ENCODE measurements around the gene SOX12. TPM values are rescaled to one million over a fixed set of nuclear protein-coding genes. Genes with fewer than 3 reads are reported as not detected.
"Not testable (repeated sequence)": the region's sequence is repeated elsewhere in the genome, so short reads cannot be mapped to it uniquely, and the experiment has no call there.

Gene SOX12
- total RNA-seq, 1 donor from 2014 or later: 18.3 TPM

DNA sequence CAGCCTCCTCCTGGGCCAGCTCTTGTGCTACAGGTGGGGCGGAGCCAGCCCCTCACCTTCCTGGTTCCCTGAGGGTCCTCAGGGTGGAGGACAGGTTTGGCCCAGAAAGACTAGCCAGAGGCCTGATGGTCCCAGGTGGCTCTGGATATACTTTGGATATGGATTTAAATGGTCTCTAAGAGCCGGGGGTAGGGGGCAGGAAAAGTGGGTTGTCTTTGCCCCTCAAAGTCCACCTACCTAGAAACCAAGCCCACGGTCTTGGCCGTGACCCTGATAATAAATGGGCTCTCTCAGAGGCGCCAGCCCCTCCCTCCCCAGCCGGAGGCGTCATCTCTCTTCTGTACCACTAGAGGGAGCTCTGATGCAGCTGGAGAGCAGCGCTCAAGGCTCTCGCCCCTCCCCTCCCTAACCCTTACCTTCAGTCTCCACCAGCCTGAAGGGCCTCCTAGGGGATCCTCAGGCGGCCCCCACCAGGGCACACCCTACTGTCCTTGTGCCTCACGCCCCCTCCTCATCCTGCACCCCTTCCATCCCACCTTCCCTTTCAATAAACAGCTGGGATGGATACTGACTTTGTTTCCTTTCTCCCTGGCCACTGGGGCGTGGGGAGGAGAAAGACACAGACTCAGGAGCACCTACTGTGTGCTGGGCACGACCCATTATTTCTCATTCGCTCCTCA, 29.1 kb downstream of the SOX12 start:
- ATAC-seq (peak; percentile 94), DNase-seq (peak; percentile 74)
- intact Hi-C loops (cut with micrococcal nuclease): loop anchor here (5.0 kb wide), 1 partner anchor 123 kb away; no protein-coding TSS in a partner anchor

DNA sequence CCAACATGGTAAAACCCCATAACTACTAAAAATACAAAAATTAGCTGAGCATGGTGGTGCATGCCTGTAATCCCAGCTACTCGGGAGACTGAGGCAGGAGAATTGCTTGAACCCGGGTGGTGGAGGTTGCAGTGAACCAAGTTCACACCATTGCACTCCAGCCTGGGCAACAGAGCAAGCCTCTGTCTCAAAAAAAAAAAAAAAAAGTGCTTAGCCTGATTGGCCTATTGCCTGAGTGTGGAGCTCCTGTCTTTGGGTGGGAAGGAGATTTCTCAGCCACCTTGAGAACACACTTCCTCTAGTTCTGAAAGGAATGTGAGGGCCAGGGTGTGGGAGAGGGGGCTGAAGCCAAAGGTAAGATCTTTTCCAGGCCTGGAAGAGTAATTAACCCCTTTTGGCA, 30.8 kb downstream of the SOX12 start:
- intact Hi-C loops (cut with micrococcal nuclease); DNase-seq: not testable (repeated sequence)

DNA sequence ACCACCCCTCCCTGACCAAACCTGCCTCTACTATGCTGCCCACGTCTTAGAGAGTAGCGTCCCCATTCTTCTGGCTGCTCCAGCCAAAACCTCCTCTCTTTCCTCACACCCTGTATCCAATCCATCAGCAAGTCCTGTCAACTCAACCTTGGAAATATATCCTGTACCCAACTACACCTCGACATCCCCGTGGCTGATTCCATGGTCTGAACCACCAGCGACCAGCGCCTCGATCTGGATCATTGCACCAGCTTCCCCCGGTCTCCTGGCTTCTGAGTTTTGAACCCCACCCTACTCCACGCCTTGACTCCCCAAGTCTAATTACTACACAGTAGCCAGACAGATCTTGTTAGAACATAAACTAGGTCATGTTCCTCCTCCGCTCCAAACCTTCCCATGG, 31.4 kb downstream of the SOX12 start:
- intact Hi-C loops (cut with micrococcal nuclease): no loop called here
- no peak for DNase-seq
- ATAC-seq: no peak

More for the DNA sequence above, 30.8 kb downstream of the SOX12 start:
- ATAC-seq: not testable (repeated sequence)

DNA sequence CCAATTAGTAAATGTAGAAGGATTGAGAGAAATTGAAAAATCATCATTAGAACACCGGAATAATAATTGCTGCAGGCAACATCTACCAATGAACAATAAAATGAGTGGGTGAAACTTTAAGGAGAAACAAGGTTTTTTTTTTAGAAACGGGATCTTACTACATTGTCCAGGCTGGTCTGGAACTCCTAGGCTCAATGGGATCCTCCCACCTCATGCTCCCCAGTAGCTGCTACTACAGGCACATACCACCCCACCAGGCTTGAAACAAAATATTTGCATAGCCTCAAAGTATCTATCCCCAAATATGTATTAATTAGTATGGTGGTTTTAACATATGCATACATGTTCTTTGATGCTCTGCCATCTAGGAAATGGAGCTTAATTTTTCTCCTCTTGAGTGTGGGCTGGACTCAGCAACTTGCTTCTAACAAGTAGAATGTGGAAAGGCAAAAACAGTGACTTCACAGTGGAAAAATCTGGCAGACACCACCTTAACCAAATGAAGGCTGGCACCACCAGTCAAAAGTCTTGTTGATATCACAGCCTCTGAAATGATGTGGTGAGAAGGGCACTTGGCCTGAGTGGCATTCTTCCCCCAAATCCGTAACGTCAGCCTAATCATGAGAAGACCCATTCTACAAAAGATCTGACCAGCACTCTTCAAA, 33.7 kb downstream of the SOX12 start:
- ATAC-seq (no peak), DNase-seq (no peak)
- intact Hi-C loops (cut with micrococcal nuclease): no loop called here

DNA sequence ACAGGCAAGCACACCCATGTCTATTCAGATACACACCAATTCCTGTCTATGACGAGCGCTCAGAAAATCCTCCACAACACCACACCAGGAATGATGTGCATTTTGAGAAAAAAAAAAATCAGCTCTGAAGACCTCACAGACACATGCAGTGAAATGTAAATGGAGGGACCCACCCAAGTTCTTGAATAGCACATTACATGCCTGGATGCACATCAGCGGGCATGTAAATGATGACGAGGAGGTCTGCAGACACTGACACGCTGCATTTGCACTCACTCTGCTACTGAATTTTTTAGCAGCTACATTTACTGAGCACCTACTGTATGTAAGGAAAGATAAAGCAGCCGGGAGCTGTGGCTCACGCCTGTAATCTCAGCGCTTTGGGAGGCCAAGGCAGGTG, 36.2 kb downstream of the SOX12 start:
- no peak for ATAC-seq
- DNase-seq: no peak
- intact Hi-C loops (cut with micrococcal nuclease): no loop called here

DNA sequence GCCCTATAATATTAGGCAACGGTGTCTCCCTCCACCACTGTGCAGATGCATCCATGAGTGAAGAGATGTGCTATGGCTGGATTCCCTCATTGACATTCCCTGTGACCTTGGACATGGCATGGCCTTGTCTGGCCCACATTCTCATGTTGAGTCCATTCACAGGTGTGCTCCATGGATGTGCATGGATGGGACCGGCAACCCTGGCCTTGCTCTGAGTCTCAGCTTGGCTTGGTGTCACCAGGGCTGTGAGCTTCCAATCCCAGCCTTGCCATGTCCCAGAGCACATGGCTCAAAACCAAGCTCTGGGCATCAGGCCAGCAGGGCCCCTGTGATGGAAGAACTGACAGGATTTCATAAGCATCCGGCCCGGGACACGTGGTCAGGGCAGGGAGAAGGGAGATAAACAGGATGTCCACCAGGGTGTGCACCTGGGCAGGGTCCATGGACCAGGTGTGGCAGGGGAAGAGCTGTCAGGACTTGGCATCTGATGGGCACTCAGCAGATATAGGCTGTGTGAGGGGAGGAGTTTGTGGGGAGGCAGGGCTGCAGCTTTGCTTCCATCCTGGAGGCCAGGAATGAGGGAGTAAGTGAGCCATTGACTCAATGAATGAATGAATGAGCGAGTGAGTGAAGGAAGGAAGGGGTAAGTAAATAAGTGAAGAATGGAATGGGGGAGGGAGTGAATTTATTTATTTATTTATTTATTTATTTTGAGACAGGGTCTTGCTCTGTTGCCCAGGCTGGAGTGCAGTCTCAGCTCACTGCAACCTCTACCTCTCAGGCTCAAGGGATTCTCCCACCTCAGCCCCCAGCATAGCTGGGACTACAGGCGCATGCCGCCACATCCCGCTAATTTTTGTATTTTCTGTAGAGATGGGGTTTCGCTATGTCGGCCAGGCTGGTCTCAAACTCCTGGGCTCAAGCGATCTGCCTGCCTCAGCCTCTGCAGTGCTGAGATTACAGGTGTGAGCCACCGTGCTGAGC, 37.2 kb downstream of the SOX12 start:
- ATAC-seq: peak; percentile 95
- intact Hi-C loops (cut with micrococcal nuclease): no loop called here
- peak; percentile 93 for DNase-seq

DNA sequence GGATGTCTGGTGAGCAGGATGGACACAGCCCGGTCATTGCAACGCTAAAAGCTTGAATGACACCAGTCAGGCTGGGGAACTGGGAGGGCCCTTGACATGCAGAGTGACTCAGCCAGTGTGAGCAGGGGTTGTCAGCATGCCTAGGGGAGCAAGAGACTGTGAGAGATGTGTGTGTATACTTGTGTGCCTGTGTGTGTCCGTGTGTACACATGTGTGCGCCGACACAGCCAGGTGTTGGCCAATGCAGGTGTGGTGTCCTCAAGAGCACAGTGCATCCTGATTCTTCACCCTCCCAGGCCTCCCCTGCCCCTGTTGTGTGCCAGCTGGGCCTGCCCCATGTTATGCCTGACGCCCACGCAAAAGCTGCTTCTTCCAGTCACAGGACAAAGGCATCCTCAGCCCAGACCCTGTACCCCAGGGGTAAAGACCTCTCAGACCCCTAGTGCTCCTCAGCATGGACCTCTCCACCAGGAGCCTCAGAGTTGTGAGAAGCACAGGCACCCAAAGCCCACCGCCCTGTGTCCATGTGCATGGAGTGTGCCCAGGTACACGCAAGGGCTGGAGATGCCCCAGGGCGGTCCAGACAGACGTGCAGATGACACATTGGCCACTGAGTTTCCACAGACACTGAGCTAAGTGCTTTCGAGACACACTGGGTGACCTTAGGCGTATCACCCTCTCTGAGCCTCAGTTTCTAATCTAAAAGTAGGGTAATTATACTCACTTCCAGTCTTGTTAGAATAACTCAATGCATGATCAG, 38.1 kb downstream of the SOX12 start:
- ATAC-seq (no peak), DNase-seq (no peak)
- intact Hi-C loops (cut with micrococcal nuclease): no loop called here

DNA sequence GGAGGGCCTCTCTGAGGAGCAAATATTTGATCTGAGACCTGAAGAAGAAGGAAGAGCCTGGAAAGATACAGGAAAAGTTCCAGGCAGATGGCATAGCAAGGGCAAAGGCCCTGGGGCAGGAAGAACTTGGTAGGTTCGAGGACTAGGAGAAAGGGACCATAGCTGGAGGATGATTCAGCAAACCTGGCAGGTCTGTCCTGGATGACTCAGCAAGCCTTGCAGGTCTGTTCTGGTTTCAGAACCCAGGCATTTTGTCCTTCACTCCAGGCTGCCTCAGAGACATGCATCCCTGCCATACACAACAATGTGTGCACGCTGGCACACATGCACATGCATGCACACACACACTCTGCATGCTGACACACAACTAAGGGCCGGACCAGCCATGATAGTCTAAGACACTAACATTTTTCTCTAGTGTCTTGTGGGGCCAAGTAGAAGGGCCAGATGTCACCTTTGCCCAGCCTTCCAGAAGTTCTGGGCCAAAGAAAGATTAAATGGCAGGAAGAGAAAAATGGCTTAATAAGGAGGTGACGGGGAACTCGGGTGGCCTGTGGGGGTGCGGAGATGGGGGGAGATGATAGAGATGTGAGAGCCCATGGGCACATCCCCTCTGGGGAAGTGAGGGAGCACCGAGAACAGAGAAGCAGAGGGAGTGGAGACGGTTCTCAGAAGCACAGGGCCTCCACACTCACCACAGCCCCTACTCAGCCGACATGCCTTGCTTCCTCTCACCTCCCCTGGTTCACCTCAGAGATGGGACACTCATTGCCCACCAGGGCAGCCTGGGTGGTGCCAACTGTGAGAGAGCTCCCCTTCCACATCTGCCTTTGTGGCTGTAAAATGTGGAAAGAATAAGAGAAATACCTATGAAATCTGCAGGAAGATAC, 39.8 kb downstream of the SOX12 start:
- DNase-seq: no peak
- intact Hi-C loops (cut with micrococcal nuclease): no loop called here
- ATAC-seq: no peak

DNA sequence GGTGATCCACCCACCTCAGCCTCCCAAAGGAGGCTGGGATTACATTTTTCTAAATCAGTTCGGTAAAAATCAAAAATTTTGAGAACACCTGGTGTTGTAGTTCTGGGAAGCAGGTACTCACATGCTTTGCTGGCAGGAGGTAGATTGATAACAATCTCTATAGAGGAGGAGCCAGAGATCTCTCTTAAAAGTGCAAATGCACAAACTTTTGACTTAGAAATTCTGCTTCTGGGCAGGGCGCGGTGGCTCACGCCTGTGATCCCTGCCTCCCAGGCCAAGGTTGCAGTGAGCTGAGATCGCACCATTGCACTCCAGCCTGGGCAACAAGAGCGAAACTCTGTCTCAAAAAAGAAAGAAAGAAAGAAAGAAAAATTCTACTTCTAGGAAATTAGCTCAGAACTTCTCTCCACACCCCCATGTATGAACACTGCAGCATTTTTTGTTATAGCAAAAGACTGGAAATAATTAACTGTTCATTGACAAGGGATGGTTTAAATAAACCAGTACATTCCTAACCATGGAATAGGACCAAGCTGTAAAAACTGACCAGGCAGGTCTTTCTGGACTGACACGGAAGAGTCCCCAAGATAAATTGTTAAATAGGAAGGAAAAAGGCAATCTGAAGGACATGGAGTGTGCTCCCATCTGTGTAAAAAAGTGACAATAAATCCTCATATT, 40.8 kb downstream of the SOX12 start:
- intact Hi-C loops (cut with micrococcal nuclease): no loop called here
- ATAC-seq (no peak), DNase-seq (no peak)

DNA sequence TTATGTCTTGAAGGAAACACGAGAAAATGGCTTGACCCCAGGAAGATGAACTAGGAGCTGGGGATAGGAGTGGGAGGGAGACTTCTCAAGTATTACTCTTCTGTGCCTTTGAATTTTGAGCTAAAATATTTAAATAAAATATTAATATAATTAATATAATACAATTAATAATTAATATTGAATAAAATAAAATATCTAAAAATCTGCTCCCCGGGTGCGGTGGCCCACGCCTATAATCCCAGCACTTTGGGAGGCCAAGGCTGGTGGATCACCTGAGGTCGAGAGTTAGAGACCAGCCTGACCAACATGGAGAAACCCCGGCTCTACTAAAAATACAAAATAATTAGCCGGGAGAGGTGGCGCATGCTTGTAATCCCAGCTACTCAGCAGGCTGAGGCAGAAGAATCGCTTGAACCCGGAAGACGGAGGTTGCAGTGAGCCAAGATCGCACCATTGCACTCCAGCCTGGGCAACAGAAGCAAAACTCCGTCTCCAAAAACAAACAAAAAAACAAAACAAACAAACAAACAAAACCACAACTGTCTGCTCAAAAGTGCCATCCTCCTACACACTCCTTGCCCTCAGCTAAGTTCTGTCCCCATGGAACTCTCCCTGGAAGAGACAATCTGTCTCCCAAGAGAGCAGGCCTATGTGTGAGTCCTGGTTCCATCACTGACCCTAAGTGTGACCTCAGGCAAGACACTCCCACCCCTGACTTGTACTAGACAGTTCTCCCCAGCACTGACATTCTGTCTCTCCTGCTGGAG, 41.5 kb downstream of the SOX12 start:
- DNase-seq (no peak), ATAC-seq (no peak)
- intact Hi-C loops (cut with micrococcal nuclease): no loop called here

DNA sequence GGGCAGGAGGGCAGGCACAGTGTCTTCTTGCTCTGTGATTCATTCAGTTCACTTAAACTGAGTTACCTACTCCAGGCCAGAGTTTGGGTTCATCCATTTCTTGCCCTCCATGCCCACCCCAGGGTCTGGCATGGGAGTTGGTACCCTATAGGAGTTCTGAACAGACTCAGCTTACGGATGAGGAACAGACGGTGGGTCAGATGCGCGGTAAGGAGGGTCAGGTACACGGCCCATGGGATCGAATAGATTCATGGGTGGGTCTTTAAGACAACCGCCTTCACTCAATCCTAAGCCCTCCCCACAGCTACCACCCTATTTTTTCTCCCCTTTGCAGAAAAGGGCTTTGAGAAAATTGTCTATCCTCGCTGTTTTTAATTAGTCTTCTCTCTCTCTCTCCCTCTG, 42.1 kb downstream of the SOX12 start:
- ATAC-seq (no peak), DNase-seq (no peak)
- intact Hi-C loops (cut with micrococcal nuclease): no loop called here

DNA sequence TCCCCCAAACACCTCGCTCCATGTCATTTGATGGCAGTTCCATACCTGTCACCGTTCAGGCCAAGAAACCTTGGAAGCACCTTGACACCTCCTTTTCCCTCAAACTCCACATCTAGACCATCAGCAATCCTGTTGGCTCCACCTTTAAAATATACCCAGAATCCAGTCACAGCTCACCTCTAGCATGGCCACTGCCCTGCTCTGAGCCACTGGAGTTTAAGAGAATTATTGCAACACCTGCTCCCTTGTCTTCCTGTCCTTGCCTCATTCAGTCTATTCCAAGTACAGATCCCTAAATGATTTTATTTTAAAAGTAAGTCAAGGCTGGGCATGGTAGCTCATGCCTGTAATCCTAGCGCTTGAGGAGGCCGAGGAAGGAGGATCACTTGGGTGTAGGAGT, 43.6 kb downstream of the SOX12 start:
- DNase-seq: no peak
- ATAC-seq: no peak
- intact Hi-C loops (cut with micrococcal nuclease): no loop called here

DNA sequence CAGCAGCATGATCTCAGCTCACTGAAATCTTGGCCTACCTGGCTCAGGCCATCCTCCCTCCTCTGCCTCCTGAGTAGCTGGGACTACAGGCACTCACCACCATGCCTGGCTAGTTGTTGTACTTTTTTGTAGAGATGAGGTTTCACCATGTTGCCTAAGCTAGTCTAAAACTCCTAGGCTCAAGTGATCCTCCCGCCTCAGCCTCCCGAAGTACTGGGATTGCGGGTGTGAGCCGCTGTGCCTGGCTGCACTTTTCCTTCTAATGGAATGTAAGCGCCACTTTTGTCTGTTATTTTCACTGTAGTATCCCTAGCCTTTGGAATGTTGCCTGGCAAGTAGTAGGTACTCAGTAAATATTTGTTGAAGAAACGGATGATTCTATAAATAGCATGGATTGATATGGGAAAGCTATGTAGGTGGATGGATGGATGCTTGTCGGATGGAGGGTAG, 44.8 kb downstream of the SOX12 start:
- DNase-seq (no peak), ATAC-seq (no peak)
- intact Hi-C loops (cut with micrococcal nuclease): no loop called here

DNA sequence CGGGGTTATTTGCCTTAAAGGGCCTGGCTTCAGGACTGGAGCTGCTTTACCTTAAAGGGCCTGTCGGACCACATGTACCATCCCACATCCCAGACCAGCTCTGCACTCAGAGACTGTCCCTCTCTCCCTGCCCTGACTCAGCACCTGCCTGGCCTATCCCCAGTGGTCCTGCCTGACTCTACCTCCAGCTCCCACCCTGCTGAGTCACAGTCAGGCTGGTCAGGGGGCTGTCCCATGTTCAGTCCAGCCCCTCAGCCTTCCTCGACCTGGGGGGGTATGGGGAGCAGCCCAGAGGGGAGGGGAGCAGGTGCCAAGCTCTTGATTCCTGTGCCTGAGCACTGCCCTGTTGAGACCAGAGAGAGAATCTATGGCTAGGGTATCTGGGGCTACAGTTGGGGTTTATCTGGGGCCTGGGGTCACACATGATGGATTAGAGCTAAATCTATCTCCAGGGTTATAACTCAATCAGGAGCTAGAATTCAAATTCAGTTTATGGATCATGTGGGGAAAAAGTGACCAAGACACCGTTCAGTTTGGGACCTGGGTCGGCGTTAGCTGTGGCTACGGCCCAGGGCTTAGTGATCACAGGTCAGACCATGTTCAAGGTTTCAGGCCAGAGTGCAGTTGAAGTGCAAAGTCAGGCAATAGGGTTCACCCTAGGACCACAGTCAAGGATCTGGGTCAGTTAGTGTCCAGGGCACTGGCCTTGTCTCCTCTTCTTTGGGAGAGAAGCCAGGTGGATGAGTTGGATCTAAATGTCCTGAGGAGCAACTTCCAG, 45.8 kb downstream of the SOX12 start:
- intact Hi-C loops (cut with micrococcal nuclease): no loop called here
- ATAC-seq (no peak), DNase-seq (no peak)

DNA sequence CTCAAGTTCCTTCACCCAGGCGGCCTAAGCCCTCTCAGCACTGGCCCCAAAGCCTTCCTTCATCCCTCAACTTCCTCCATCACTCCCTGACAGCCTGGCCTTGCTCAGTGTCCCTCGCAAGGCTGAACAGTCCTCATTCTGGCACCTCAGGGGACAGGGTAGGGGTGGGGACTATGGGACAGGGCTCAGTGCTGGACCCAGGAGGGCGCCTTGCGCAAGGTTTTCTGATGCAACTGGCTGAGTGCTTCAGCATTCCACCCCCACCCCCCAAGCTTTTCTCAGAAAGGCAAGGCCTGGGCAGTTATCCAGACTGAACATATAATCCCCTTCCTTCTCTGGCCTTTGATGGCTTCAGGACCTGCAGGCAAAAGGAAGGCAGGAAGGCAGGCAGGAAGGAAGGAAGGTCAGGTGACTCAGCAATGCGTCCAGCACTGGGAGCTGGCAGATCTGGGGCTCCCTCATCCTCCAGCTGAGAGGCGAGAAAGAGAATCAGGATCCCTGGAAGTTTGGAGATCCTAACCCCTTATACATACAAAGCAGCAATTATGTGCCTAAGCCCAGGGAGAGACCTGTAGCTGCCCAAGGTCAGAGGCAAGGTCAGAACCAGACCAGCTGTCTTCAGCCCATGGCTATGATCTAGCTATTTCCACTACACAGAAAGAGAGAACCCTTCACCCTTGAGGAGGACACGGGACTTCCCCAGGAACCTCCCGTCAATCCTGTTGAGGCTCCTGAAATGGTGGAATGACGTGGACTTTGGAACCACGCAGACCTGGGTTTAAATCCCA, 46.6 kb downstream of the SOX12 start:
- peak; percentile 51 for DNase-seq
- ATAC-seq: peak; percentile 64
- intact Hi-C loops (cut with micrococcal nuclease): no loop called here
